Measurements from ENCODE around the gene HNRNPM. TPM values are rescaled to one million over a fixed set of nuclear protein-coding genes. Genes with fewer than 3 reads are reported as not detected.
A peak's percentile ranks its signal among the peaks of the same experiment; 100 is the strongest.
"Not testable (repeated sequence)": the region's sequence is repeated elsewhere in the genome, so short reads cannot be mapped to it uniquely, and the experiment has no call there.

The HNRNPM gene
- total RNA-seq, 4 donors from 2014 or later, result 42.5 to 74.6 (median 57.8) TPM

- peak overlapping the region in 3 of 4 donors; percentile 8 to 61 (median 43) for H3K27ac ChIP-seq
- no peaks in the 10 kb centered on the region for H3K9me3 ChIP-seq
- ATAC-seq, result no peak
- H3K27me3 ChIP-seq, result no peaks in the 10 kb centered on the region
- intact Hi-C loops (cut with DNase I; ENCODE audit: low total_unique reads), result no loop called here
- no peak overlapping the region for H3K4me3 ChIP-seq
- in situ Hi-C loops (cut with MboI; ENCODE audit: low sequenced_read_pairs in 4 of 4), result loop anchor here in 3 of 4 donors (5.0 to 10.0 kb wide), 2 partner anchors 88 to 91 kb away; partner anchors contain the start of gene PRAM1 (in 2 of the 3)
- peaks cover 14 to 27% of the 10 kb centered on the region in 2 donors for H3K4me1 ChIP-seq
- no peak for DNase-seq
- H3K36me3 ChIP-seq, result peaks cover 0 to 4% of the 10 kb centered on the region in 2 donors
- TF ChIP-seq CTCF (IDR thresholded peaks at IDR 0.05 in 4 of 5, conservative IDR thresholded peaks at IDR 0.05 in 1 of 5) (no peak), POLR2A (IDR thresholded peaks at IDR 0.05) (no peak)
Observed at GRCh38 chr19:8416796-8417195, 28.0 kb upstream of the HNRNPM start.

GRCh38 chr19:8421484-8422461, 23.0 kb upstream of the HNRNPM start:
- Histone ChIP-seq H3K27me3 (no peaks in the 10 kb centered on the region), H3K36me3 (peaks cover 3 to 8% of the 10 kb centered on the region in 2 donors), H3K9me3 (no peaks in the 10 kb centered on the region), H3K4me1 (peaks cover 16 to 24% of the 10 kb centered on the region in 2 donors), H3K4me3 (no peak overlapping the region), H3K27ac (no peak overlapping the region)
- in situ Hi-C loops (cut with MboI; ENCODE audit: low sequenced_read_pairs in 4 of 4), result no loop called here
- TF ChIP-seq CTCF (IDR thresholded peaks at IDR 0.05 in 4 of 5, conservative IDR thresholded peaks at IDR 0.05 in 1 of 5) (no peak), POLR2A (IDR thresholded peaks at IDR 0.05) (no peak)
- intact Hi-C loops (cut with DNase I; ENCODE audit: low total_unique reads), result no loop called here
- DNase-seq, result no peak
- ATAC-seq, result no peak

- peaks cover 15 to 16% of the 10 kb centered on the region in 2 donors for H3K4me1 ChIP-seq
- H3K4me3 ChIP-seq, result peak overlapping the region in 2 of 4 donors; percentile 3 to 17
- H3K9me3 ChIP-seq, result no peaks in the 10 kb centered on the region
- ATAC-seq (peak; percentile 98), DNase-seq (peak; percentile 74 to 87)
- intact Hi-C loops (cut with DNase I; ENCODE audit: low total_unique reads), result no loop called here
- H3K36me3 ChIP-seq, result peaks cover 3 to 10% of the 10 kb centered on the region in 2 donors
- in situ Hi-C loops (cut with MboI; ENCODE audit: low sequenced_read_pairs in 4 of 4), result no loop called here
- peak in 1 of 2 donors; percentile 30 for TF ChIP-seq POLR2A (IDR thresholded peaks at IDR 0.05)
- no peak for TF ChIP-seq CTCF (IDR thresholded peaks at IDR 0.05 in 4 of 5, conservative IDR thresholded peaks at IDR 0.05 in 1 of 5)
- no peaks in the 10 kb centered on the region for H3K27me3 ChIP-seq
- H3K27ac ChIP-seq, result peak overlapping the region; percentile 74 to 78 (median 75)
Observed at GRCh38 chr19:8423817-8424223, 21.0 kb upstream of the HNRNPM start.

- Histone ChIP-seq H3K4me1 (peaks cover 15 to 16% of the 10 kb centered on the region in 2 donors), H3K36me3 (peaks cover 3 to 14% of the 10 kb centered on the region in 2 donors)
- ATAC-seq; H3K27ac ChIP-seq; intact Hi-C loops (cut with DNase I; ENCODE audit: low total_unique reads); H3K27me3 ChIP-seq; H3K9me3 ChIP-seq; DNase-seq; H3K4me3 ChIP-seq; in situ Hi-C loops (cut with MboI; ENCODE audit: low sequenced_read_pairs in 4 of 4): not testable (repeated sequence)
Observed at GRCh38 chr19:8425331-8425730, 19.4 kb upstream of the HNRNPM start.

DNA sequence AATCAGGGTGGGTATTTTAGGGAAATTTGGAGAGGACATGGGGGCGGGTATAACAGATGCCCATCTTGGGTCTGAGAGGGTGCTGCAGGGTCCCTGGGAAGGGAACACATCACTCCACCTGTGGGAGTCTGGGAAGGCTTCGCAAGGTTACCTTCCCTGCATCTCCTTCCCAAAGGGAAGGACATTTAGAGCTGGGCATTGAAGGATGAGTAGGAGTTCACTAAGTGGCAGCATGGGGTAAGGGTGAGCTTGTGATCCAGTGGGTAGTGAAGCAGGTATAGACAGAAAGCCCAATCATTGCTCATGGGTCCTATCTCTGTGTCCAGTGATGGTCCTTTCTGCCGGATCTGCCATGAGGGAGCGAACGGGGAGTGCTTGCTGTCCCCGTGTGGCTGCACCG, 18.5 kb upstream of the HNRNPM start:
- TF ChIP-seq POLR2A (IDR thresholded peaks at IDR 0.05) (no peak), CTCF (IDR thresholded peaks at IDR 0.05 in 4 of 5, conservative IDR thresholded peaks at IDR 0.05 in 1 of 5) (no peak)
- H3K36me3 ChIP-seq, result peaks cover 3 to 22% of the 10 kb centered on the region in 2 donors
- H3K27me3 ChIP-seq, result no peaks in the 10 kb centered on the region
- no peak for ATAC-seq
- H3K4me3 ChIP-seq, result no peak overlapping the region
- DNase-seq, result no peak
- no peaks in the 10 kb centered on the region for H3K9me3 ChIP-seq
- H3K27ac ChIP-seq, result no peak overlapping the region
- intact Hi-C loops (cut with DNase I; ENCODE audit: low total_unique reads), result no loop called here
- peaks cover 15 to 16% of the 10 kb centered on the region in 2 donors for H3K4me1 ChIP-seq
- in situ Hi-C loops (cut with MboI; ENCODE audit: low sequenced_read_pairs in 4 of 4), result no loop called here
